ENCODE results near the gene OR2T34. TPM values are rescaled to one million over a fixed set of nuclear protein-coding genes. Genes with fewer than 3 reads are reported as not detected.

The OR2T34 gene
- total and polyA plus RNA-seq, 10 donors, result 0.37 to 2.7 (median 0.81) TPM; not detected in 6

GRCh38 chr1:248613742-248614141 is 39.2 kb upstream of the OR2T34 start:
- H3K4me3 ChIP-seq, result no peak overlapping the region
- no peaks in the 10 kb centered on the region for H3K36me3 ChIP-seq
- no peak overlapping the region for H3K27ac ChIP-seq
- no peaks in the 10 kb centered on the region for H3K27me3 ChIP-seq (replicated peaks in 1 of 7)
- intact Hi-C loops (cut with DNase I; ENCODE audit: low total_unique reads), result no loop called here
- no peak for TF ChIP-seq POLR2AphosphoS5 (IDR thresholded peaks at IDR 0.05)
- no peak for TF ChIP-seq CTCF (IDR thresholded peaks at IDR 0.05 in 8 of 11, conservative IDR thresholded peaks at IDR 0.05 in 3 of 11)
- no peak for TF ChIP-seq POLR2A (IDR thresholded peaks at IDR 0.05)
- DNase-seq, result no peak
- no peaks in the 10 kb centered on the region for H3K4me1 ChIP-seq
- 55 to 80% (median 67%) methylated on average over 1 of the region's 1 CpG for WGBS, 5 donors
- H3K9me3 ChIP-seq, result no peaks in the 10 kb centered on the region

- Histone ChIP-seq H3K9me3 (no peaks in the 10 kb centered on the region), H3K27me3 (replicated peaks in 1 of 7) (no peaks in the 10 kb centered on the region), H3K4me1 (no peaks in the 10 kb centered on the region), H3K27ac (no peak overlapping the region), H3K36me3 (no peaks in the 10 kb centered on the region), H3K4me3 (no peak overlapping the region)
- TF ChIP-seq CTCF (IDR thresholded peaks at IDR 0.05 in 8 of 11, conservative IDR thresholded peaks at IDR 0.05 in 3 of 11), result no peak
- intact Hi-C loops (cut with DNase I; ENCODE audit: low total_unique reads), result no loop called here
- WGBS, 5 donors, result 80 to 89% (median 85%) methylated on average over 1 to 4 of the region's 4 CpGs
- no peak for DNase-seq
Observed at GRCh38 chr1:248611883-248612414, 37.4 kb upstream of the OR2T34 start.

- Histone ChIP-seq H3K27ac (no peak overlapping the region), H3K36me3 (no peaks in the 10 kb centered on the region), H3K4me3 (no peak overlapping the region), H3K27me3 (replicated peaks in 1 of 7) (no peaks in the 10 kb centered on the region), H3K4me1 (no peaks in the 10 kb centered on the region), H3K9me3 (no peaks in the 10 kb centered on the region)
- intact Hi-C loops (cut with DNase I; ENCODE audit: low total_unique reads), result no loop called here
- no peak for TF ChIP-seq POLR2A (IDR thresholded peaks at IDR 0.05)
- no peak for TF ChIP-seq CTCF (IDR thresholded peaks at IDR 0.05 in 8 of 11, conservative IDR thresholded peaks at IDR 0.05 in 3 of 11)
- TF ChIP-seq POLR2AphosphoS5 (IDR thresholded peaks at IDR 0.05), result no peak
- DNase-seq, result no peak
- 46 to 57% (median 53%) methylated on average over 3 of the region's 3 CpGs for WGBS, 5 donors
Observed at GRCh38 chr1:248610301-248610700, 35.7 kb upstream of the OR2T34 start.

- Histone ChIP-seq H3K36me3 (no peaks in the 10 kb centered on the region), H3K9me3 (no peaks in the 10 kb centered on the region), H3K27me3 (replicated peaks in 1 of 7) (no peaks in the 10 kb centered on the region), H3K27ac (no peak overlapping the region), H3K4me1 (no peaks in the 10 kb centered on the region), H3K4me3 (no peak overlapping the region)
- intact Hi-C loops (cut with DNase I; ENCODE audit: low total_unique reads), result no loop called here
- no peak for TF ChIP-seq CTCF (IDR thresholded peaks at IDR 0.05 in 8 of 11, conservative IDR thresholded peaks at IDR 0.05 in 3 of 11)
- TF ChIP-seq POLR2A (IDR thresholded peaks at IDR 0.05), result no peak
- TF ChIP-seq POLR2AphosphoS5 (IDR thresholded peaks at IDR 0.05), result no peak
- WGBS, 5 donors, result 76 to 87% (median 84%) methylated on average over 8 of the region's 8 CpGs
- DNase-seq, result no peak
Observed at GRCh38 chr1:248599396-248599795, 24.8 kb upstream of the OR2T34 start.
